ENCODE results near the gene JARID2. TPM values are rescaled to one million over a fixed set of nuclear protein-coding genes. Genes with fewer than 3 reads are reported as not detected.

Gene JARID2
- total RNA-seq, 1 experiment from 2014 or later, result 23.6 TPM

DNA sequence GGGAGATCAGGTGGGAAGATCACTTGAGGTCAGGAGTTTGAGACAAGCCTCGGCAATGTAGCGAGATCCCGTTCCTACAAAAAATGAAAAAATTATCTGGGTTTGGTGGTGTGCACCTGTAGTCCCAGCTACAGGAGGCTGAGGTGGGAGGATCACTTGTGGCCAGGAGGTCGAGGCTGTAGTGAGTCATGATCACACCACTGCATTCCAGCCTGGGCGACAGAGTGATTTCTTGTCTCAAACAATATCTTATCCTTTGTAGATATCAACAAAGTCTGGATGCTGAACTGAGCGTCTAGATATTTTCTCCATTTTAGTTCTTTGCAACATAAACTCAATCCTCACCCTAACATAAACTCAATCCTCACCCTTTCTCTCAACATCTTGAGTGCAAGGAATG is 219.3 kb downstream of the JARID2 start (continued):
- TF ChIP-seq, protein P1, sequence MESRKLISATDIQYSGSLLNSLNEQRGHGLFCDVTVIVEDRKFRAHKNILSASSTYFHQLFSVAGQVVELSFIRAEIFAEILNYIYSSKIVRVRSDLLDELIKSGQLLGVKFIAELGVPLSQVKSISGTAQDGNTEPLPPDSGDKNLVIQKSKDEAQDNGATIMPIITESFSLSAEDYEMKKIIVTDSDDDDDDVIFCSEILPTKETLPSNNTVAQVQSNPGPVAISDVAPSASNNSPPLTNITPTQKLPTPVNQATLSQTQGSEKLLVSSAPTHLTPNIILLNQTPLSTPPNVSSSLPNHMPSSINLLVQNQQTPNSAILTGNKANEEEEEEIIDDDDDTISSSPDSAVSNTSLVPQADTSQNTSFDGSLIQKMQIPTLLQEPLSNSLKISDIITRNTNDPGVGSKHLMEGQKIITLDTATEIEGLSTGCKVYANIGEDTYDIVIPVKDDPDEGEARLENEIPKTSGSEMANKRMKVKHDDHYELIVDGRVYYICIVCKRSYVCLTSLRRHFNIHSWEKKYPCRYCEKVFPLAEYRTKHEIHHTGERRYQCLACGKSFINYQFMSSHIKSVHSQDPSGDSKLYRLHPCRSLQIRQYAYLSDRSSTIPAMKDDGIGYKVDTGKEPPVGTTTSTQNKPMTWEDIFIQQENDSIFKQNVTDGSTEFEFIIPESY (IDR thresholded peaks at IDR 0.05; ENCODE audit: extremely low read depth, insufficient replicate concordance, low read length), result no peak
- no peak for TF ChIP-seq RAD21 (IDR thresholded peaks at IDR 0.05; ENCODE audit: low read depth)
- TF ChIP-seq ZFX (IDR thresholded peaks at IDR 0.05), result no peak
- no peak for TF ChIP-seq ZNF274 (IDR thresholded peaks at IDR 0.05; ENCODE audit: low read depth, low read length)
- TF ChIP-seq FOSL1 (IDR thresholded peaks at IDR 0.05; ENCODE audit: low read depth), result no peak
- no peak for TF ChIP-seq ELF1 (IDR thresholded peaks at IDR 0.05; ENCODE audit: borderline replicate concordance, low read depth)

DNA sequence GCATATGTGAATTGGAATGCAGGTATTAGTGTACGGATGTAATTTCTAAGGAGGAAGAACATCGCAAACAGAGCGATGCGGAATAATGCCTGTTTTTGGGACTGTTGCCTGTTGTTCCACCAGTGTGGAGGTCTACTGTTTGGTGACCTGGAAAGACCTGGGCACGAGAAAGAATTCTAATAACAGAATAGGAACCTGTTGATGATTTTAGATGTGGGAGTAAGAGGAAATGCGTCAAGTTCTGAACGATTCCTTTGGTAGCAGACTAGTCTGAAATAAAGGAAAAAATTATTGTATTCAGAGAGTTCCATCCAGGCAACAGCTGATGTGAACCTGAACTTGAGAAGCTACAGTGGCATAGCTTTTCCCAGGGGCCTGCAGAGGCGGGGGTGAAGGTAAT is 224.9 kb downstream of the JARID2 start:
- RAD21 ChIA-PET (ENCODE audit: low non-redundant PET in 1 of 2, low total read pairs in 2 of 2, uncharacterized antibody in 2 of 2, unreplicated experiment in 2 of 2), result no interaction called here

More for the DNA sequence above, 224.9 kb downstream of the JARID2 start:
- no peaks in the 10 kb centered on the region for H3K79me2 ChIP-seq (ENCODE audit: insufficient read depth, low read length)
- ATAC-seq, result no peak
- no peak overlapping the region for H3K27ac ChIP-seq (ENCODE audit: low read depth, low read length)
- CTCF ChIA-PET, result no interaction called here
- H3K9me2 ChIP-seq (ENCODE audit: insufficient read depth), result no peaks in the 10 kb centered on the region
- no TSS peak for BruUV-seq (replicated peaks)
- no peak overlapping the region for H2AFZ ChIP-seq (ENCODE audit: low read depth, low read length, poor library complexity, severe bottlenecking)
- H3K4me3 ChIP-seq (replicated peaks in 1 of 2; ENCODE audit: low read depth in 1 of 2, low read length in 2 of 2), result no peak overlapping the region
- TF ChIP-seq CEBPB (IDR thresholded peaks at IDR 0.05; ENCODE audit: low read depth) (no peak), YY1 (IDR thresholded peaks at IDR 0.05; ENCODE audit: extremely low read depth, insufficient replicate concordance, low read depth, low read length) (no peak), TCF7L2 (IDR thresholded peaks at IDR 0.05; ENCODE audit: borderline replicate concordance, extremely low read depth, insufficient read depth, insufficient read length) (no peak), EGR1 (IDR thresholded peaks at IDR 0.05; ENCODE audit: low read depth) (no peak), CBX3 (IDR thresholded peaks at IDR 0.05; ENCODE audit: low read depth) (no peak), ZFX (IDR thresholded peaks at IDR 0.05) (no peak), EZH2 (IDR thresholded peaks at IDR 0.05) (no peak), EZH2phosphoT487 (IDR thresholded peaks at IDR 0.05; ENCODE audit: borderline replicate concordance) (no peak), ZNF274 (IDR thresholded peaks at IDR 0.05; ENCODE audit: low read depth, low read length) (no peak), RAD21 (IDR thresholded peaks at IDR 0.05; ENCODE audit: low read depth) (no peak), POLR2A (IDR thresholded peaks at IDR 0.05; ENCODE audit: borderline replicate concordance, extremely low read depth, insufficient read depth, insufficient read length) (no peak), FOSL1 (IDR thresholded peaks at IDR 0.05; ENCODE audit: low read depth) (no peak), ELF1 (IDR thresholded peaks at IDR 0.05; ENCODE audit: borderline replicate concordance, low read depth) (no peak)
- TF ChIP-seq, protein P2, sequence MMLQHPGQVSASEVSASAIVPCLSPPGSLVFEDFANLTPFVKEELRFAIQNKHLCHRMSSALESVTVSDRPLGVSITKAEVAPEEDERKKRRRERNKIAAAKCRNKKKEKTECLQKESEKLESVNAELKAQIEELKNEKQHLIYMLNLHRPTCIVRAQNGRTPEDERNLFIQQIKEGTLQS (IDR thresholded peaks at IDR 0.05), result no peak
- TF ChIP-seq, protein P3, sequence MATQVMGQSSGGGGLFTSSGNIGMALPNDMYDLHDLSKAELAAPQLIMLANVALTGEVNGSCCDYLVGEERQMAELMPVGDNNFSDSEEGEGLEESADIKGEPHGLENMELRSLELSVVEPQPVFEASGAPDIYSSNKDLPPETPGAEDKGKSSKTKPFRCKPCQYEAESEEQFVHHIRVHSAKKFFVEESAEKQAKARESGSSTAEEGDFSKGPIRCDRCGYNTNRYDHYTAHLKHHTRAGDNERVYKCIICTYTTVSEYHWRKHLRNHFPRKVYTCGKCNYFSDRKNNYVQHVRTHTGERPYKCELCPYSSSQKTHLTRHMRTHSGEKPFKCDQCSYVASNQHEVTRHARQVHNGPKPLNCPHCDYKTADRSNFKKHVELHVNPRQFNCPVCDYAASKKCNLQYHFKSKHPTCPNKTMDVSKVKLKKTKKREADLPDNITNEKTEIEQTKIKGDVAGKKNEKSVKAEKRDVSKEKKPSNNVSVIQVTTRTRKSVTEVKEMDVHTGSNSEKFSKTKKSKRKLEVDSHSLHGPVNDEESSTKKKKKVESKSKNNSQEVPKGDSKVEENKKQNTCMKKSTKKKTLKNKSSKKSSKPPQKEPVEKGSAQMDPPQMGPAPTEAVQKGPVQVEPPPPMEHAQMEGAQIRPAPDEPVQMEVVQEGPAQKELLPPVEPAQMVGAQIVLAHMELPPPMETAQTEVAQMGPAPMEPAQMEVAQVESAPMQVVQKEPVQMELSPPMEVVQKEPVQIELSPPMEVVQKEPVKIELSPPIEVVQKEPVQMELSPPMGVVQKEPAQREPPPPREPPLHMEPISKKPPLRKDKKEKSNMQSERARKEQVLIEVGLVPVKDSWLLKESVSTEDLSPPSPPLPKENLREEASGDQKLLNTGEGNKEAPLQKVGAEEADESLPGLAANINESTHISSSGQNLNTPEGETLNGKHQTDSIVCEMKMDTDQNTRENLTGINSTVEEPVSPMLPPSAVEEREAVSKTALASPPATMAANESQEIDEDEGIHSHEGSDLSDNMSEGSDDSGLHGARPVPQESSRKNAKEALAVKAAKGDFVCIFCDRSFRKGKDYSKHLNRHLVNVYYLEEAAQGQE (IDR thresholded peaks at IDR 0.05; ENCODE audit: low read depth), result no peak
- TF ChIP-seq, protein P4, sequence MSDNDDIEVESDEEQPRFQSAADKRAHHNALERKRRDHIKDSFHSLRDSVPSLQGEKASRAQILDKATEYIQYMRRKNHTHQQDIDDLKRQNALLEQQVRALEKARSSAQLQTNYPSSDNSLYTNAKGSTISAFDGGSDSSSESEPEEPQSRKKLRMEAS (IDR thresholded peaks at IDR 0.05), result no peak
- TF ChIP-seq, protein P1 (IDR thresholded peaks at IDR 0.05; ENCODE audit: extremely low read depth, insufficient replicate concordance, low read length), result no peak
- H3K36me3 ChIP-seq (ENCODE audit: control insufficient read depth in 1 of 2, insufficient read depth in 2 of 2, low read length in 2 of 2), result no peaks in the 10 kb centered on the region
- H4K20me1 ChIP-seq (ENCODE audit: insufficient read depth), result no peaks in the 10 kb centered on the region
- no peak for DNase-seq (ENCODE audit: low read depth, low spot score)
- POLR2A ChIA-PET, result no interaction called here
- intact Hi-C loops (cut with micrococcal nuclease), result no loop called here
- H3K9me3 ChIP-seq (ENCODE audit: control insufficient read depth in 1 of 2, insufficient read depth in 1 of 2, low read depth in 1 of 2, low read length in 2 of 2), result no peaks in the 10 kb centered on the region
- no peaks in the 10 kb centered on the region for H3K27me3 ChIP-seq (ENCODE audit: insufficient read depth, low read length)
- H3K4me2 ChIP-seq (ENCODE audit: low read length), result no peak overlapping the region
- no peaks in the 10 kb centered on the region for H3K4me1 ChIP-seq (ENCODE audit: control insufficient read depth in 1 of 2, insufficient read depth in 2 of 2, low read length in 2 of 2)
- no peak overlapping the region for H3K9ac ChIP-seq (ENCODE audit: low read length)
